Ovary (tissue), 3 donors: Measurements from ENCODE around the gene TTC33.

ENCODE experiments used
- EP300 ChIP-seq: sonication (generic); formaldehyde crosslinking; IDR thresholded peaks from one replicate; pipeline ENCODE4 v1.6.1; 2017; ENCODE audit warnings: antibody characterized with exemption
- POLR2A ChIP-seq: fragments of 450-650 bp; IDR thresholded peaks from one replicate; pipeline ENCODE4 v1.6.1; 2017; ENCODE audit warnings: antibody characterized with exemption, mild to moderate bottlenecking, moderate library complexity
- TF ChIP-seq, protein P1 (sequence below), 3 donors: fragments of 450-650 bp in 2 of 3; fragments of 200-600 bp in 1 of 3; IDR thresholded peaks; one replicate each; pipeline versions ENCODE4 v1.5.1 to v1.8.0; 2016 to 2022; ENCODE audit warnings: antibody characterized with exemption in 3 of 3, mild to moderate bottlenecking in 1 of 3
- donor health status: DM: no; HTN: no; CAD: no.

DNA sequence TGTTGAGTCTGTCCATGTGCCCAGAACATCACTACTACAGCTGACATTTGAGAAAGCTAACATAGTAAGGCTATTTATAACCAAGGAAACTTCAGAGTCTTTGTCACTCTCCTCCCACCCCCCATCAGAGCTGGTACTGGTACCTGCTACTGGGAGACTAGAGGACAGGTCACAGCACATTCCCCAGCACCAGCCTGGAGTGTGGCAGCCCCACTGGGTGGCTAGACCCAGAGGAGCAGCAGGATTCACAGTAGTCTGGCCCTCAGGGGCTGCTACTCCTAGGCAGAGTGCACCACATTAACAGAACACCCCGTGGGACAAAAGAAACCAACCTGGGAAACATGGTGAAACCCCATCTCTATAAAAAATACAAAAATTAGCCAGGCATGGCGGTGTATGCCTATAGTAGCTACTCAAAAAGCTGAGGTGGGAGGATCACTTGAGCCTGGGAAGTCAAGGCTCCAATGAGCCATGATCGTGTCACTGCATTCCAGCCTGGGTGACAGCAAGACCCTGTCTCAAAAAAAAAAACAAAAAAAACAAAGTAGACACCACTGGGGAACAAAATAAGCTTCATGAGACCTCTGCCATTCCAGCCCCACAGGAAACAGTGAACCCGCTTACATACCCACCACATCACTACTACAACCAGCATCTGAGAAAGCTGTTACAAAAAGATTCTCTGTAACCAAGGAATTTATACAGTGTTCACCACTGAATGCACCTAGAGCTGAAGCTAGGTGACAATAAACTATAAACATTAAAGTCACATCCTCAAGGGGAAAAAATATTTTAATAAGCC lies 102.3 kb downstream of the TTC33 start:
- TF ChIP-seq, protein P1, sequence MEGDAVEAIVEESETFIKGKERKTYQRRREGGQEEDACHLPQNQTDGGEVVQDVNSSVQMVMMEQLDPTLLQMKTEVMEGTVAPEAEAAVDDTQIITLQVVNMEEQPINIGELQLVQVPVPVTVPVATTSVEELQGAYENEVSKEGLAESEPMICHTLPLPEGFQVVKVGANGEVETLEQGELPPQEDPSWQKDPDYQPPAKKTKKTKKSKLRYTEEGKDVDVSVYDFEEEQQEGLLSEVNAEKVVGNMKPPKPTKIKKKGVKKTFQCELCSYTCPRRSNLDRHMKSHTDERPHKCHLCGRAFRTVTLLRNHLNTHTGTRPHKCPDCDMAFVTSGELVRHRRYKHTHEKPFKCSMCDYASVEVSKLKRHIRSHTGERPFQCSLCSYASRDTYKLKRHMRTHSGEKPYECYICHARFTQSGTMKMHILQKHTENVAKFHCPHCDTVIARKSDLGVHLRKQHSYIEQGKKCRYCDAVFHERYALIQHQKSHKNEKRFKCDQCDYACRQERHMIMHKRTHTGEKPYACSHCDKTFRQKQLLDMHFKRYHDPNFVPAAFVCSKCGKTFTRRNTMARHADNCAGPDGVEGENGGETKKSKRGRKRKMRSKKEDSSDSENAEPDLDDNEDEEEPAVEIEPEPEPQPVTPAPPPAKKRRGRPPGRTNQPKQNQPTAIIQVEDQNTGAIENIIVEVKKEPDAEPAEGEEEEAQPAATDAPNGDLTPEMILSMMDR (IDR thresholded peaks at IDR 0.05) = no peak
- TF ChIP-seq POLR2A (no peak), EP300 (no peak)
